GM23248 (cell line): ENCODE data around the gene NRF1.

Experiments used
- EZH2 ChIP-seq: fragments of 200-600 bp; sonication (generic); IDR thresholded peaks from 2 replicates; pipeline ENCODE4 v1.6.1; 2018; ENCODE audit warnings: antibody characterized with exemption, mild to moderate bottlenecking; ENCODE audit not compliant: insufficient read depth, poor library complexity, severe bottlenecking
- EZH2phosphoT487 ChIP-seq: fragments of 200-600 bp; sonication (generic); IDR thresholded peaks from 2 replicates; pipeline ENCODE4 v1.6.1; 2018; ENCODE audit warnings: antibody characterized with exemption, moderate library complexity, mild to moderate bottlenecking, low read depth; ENCODE audit not compliant: insufficient read depth

DNA sequence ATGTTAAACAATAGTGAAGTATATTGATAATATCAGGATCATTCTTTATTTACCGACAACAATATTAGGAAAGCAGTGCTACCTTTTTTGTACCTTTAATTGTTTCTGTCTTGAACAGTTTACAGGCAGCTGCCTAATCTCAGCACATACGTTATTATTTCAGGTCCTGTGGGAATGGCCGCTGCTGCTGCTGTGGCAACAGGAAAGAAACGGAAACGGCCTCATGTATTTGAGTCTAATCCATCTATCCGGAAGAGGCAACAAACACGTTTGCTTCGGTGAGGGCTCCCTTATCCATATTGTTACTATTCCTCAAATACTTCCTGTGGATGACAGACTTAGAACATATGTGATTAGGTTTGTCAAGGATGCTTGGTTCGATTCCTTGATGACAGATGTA, 59.7 kb downstream of the NRF1 start:
- TF ChIP-seq EZH2phosphoT487, result no peak
- TF ChIP-seq EZH2, result no peak
